Thyroid gland (tissue), 4 donors: ENCODE results near the gene PCNP. TPM values are rescaled to one million over a fixed set of nuclear protein-coding genes. Genes with fewer than 3 reads are reported as not detected.
A peak's percentile ranks its signal among the peaks of the same experiment; 100 is the strongest.
"Not testable (repeated sequence)": the region's sequence is repeated elsewhere in the genome, so short reads cannot be mapped to it uniquely, and the experiment has no call there.

Source experiments
- DNase-seq, 2 donors: peaks; one replicate each; pipeline ENCODE4 v3.0.0-alpha.2; 2019
- H3K27ac ChIP-seq, 3 donors: fragments of 200-600 bp; sonication (generic); 1 replicate in 2 of 3; 2 replicates in 1 of 3; pipeline ENCODE4 v1.5.1; 2016 to 2019; ENCODE audit warnings: mild to moderate bottlenecking in 1 of 3, moderate library complexity in 1 of 3
- H3K27me3 ChIP-seq: fragments of 200-600 bp; sonication (generic); one replicate; pipeline ENCODE4 v1.5.1; 2019
- H3K36me3 ChIP-seq, 2 donors: fragments of 200-600 bp; sonication (generic); one replicate each; pipeline ENCODE4 v1.5.1; 2016 to 2019
- H3K4me1 ChIP-seq, 2 donors: fragments of 200-600 bp; sonication (generic); one replicate each; pipeline ENCODE4 v1.5.1; 2017 to 2019
- H3K4me3 ChIP-seq, 3 donors: fragments of 200-600 bp; sonication (generic); replicated peaks in 1 of 3; 1 replicate in 2 of 3; 2 replicates in 1 of 3; pipeline ENCODE4 v1.5.1; 2016; ENCODE audit warnings: mild to moderate bottlenecking in 1 of 3
- H3K9me3 ChIP-seq: fragments of 200-600 bp; sonication (generic); one replicate; pipeline ENCODE4 v1.5.1; 2017
- POLR2A ChIP-seq, 2 donors: fragments of 450-650 bp; IDR thresholded peaks; one replicate each; pipeline ENCODE4 v1.6.1; 2017; ENCODE audit warnings: antibody characterized with exemption in 2 of 2, mild to moderate bottlenecking in 2 of 2, moderate library complexity in 1 of 2
- WGBS, 2 donors: methylation state at CpG; one replicate each; pipeline ENCODE4 v1.1.5; 2017; 5-methylcytosine and 5-hydroxymethylcytosine counted together
- intact Hi-C: fragments of 100-400 bp; cut with DNase I; formaldehyde crosslinking; loops from one replicate; pipeline ENCODE4 v1.15.1; 2023
- total RNA-seq, 4 donors: library from RNA; depleted of rRNA; stranded (reverse); fragments of >200 nt; gene quantifications; one replicate each; pipeline ENCODE4 v1.2.3, GENCODE V29; 2016
- TF ChIP-seq, protein P1 (sequence below), 6 experiments: fragments of 200-600 bp in 3 of 6; fragments of 450-650 bp in 3 of 6; sonication (generic) in 3 of 6; IDR thresholded peaks; one replicate each; pipeline ENCODE4 v1.5.1; 2016 to 2019; ENCODE audit warnings: antibody characterized with exemption in 6 of 6, mild to moderate bottlenecking in 2 of 6, inconsistent platforms in 1 of 6, moderate library complexity in 1 of 6

PCNP gene
- total RNA-seq, 4 donors from 2014 or later = 93.4 to 145 (median 123) TPM

GRCh38 chr3:101549473-101549872 is 24.5 kb upstream of the PCNP start:
- Histone ChIP-seq H3K27me3 (no peaks in the 10 kb centered on the region), H3K4me3 (no peak overlapping the region), H3K4me1 (no peaks in the 10 kb centered on the region), H3K27ac (no peak overlapping the region), H3K36me3 (no peaks in the 10 kb centered on the region), H3K9me3 (no peaks in the 10 kb centered on the region)
- no peak for TF ChIP-seq POLR2A (IDR thresholded peaks at IDR 0.05)
- no peak for DNase-seq
- 74% methylated on average over 1 of the region's 1 CpG for WGBS, 2 donors
- intact Hi-C loops = no loop called here

DNA sequence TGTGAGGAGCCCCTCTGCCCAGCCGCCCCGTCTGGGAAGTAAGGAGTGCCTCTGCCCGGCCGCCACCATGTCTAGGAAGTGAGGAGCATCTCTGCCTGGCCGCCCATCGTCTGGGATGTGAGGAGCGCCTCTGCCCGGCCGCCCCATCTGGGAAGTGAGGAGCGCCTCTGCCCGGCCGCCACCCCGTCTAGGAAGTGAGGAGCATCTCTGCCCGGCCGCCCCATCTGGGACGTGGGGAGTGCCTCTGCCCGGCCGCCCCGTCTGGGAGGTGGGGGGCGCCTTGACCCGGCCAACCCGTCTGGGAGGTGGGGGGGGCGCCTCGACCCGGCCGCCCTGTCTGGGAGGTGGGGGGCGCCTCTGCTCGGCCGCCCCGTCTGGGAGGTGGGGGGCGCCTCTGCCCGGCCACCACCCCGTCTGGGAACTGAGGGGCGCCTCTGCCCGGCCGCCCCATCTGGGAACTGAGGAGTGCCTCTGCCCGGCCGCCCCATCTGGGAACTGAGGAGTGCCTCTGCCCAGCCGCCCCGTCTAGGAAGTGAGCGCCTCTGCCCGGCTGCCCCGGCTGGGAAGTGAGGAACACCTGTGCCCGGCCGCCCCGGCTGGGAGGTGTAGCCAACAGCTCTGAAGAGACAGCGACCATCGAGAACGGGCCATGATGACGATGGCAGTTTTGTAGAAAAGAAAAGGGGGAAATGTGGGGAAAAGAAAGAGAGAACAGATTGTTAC is 22.5 kb upstream of the PCNP start:
- H3K4me3 ChIP-seq, DNase-seq, H3K9me3 ChIP-seq, H3K4me1 ChIP-seq, intact Hi-C loops, H3K27ac ChIP-seq, H3K27me3 ChIP-seq, H3K36me3 ChIP-seq: not testable (repeated sequence)
- WGBS, 2 donors = 96% methylated on average over 25 to 37 of the region's 50 CpGs

GRCh38 chr3:101553381-101553780 is 20.6 kb upstream of the PCNP start:
- H3K9me3 ChIP-seq, intact Hi-C loops, H3K4me1 ChIP-seq, H3K27me3 ChIP-seq, H3K27ac ChIP-seq, H3K4me3 ChIP-seq, H3K36me3 ChIP-seq, DNase-seq: not testable (repeated sequence)
- 84 to 86% methylated on average over 5 of the region's 5 CpGs for WGBS, 2 donors

DNA sequence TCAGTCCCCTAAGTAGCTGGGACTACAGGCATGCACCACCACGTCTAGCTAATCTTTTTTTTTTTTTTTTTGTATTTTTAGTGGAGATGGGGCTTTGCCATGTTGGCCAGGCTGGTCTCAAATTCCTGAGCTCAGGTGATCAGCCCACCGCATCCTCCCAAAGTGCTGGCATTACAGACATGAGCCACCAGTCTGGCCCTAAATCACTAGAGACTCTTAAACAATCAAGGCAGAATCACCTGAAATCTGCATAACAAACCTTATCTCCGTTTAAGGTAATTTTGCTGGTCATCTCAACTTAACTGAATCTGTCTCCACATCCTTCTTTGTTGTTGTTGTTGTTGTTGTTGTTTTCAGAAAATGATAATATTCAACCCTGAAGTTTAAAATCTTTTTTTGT is 17.9 kb upstream of the PCNP start:
- 45 to 49% methylated on average over 3 of the region's 3 CpGs for WGBS, 2 donors
- Histone ChIP-seq H3K4me1 (no peaks in the 10 kb centered on the region), H3K27ac (no peak overlapping the region), H3K4me3 (no peak overlapping the region), H3K27me3 (no peaks in the 10 kb centered on the region), H3K36me3 (no peaks in the 10 kb centered on the region), H3K9me3 (no peaks in the 10 kb centered on the region)
- DNase-seq = no peak
- TF ChIP-seq, protein P1, sequence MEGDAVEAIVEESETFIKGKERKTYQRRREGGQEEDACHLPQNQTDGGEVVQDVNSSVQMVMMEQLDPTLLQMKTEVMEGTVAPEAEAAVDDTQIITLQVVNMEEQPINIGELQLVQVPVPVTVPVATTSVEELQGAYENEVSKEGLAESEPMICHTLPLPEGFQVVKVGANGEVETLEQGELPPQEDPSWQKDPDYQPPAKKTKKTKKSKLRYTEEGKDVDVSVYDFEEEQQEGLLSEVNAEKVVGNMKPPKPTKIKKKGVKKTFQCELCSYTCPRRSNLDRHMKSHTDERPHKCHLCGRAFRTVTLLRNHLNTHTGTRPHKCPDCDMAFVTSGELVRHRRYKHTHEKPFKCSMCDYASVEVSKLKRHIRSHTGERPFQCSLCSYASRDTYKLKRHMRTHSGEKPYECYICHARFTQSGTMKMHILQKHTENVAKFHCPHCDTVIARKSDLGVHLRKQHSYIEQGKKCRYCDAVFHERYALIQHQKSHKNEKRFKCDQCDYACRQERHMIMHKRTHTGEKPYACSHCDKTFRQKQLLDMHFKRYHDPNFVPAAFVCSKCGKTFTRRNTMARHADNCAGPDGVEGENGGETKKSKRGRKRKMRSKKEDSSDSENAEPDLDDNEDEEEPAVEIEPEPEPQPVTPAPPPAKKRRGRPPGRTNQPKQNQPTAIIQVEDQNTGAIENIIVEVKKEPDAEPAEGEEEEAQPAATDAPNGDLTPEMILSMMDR (IDR thresholded peaks at IDR 0.05) = no peak
- TF ChIP-seq POLR2A (IDR thresholded peaks at IDR 0.05) = no peak
- intact Hi-C loops = no loop called here

- H3K9me3 ChIP-seq = no peaks in the 10 kb centered on the region
- TF ChIP-seq, protein P1 (IDR thresholded peaks at IDR 0.05) = no peak
- TF ChIP-seq POLR2A (IDR thresholded peaks at IDR 0.05) = peak in 1 of 2 donors; percentile 78
- peaks cover 13 to 14% of the 10 kb centered on the region in 2 donors for H3K36me3 ChIP-seq
- intact Hi-C loops = no loop called here
- peaks cover 13 to 14% of the 10 kb centered on the region in 2 donors for H3K4me1 ChIP-seq
- H3K27ac ChIP-seq = peak within 1 kb of the TSS; percentile 60 to 82 (median 77)
- H3K4me3 ChIP-seq = peak within 1 kb of the TSS; percentile 58 to 97 (median 61)
- peak; percentile 86 to 89 for DNase-seq
- H3K27me3 ChIP-seq = no peaks in the 10 kb centered on the region
- WGBS, 2 donors = 0 to 1% methylated on average over 25 to 26 of the region's 35 CpGs
These were observed 12.2 kb upstream of the PCNP start, which contains the start of gene TRMT10C for GRCh38 chr3:101561630-101562328. Gene TRMT10C, plus strand, starts transcription at chr3:101561868. Its CDS starts 2,914 bp downstream, at chr3:101564782.

DNA sequence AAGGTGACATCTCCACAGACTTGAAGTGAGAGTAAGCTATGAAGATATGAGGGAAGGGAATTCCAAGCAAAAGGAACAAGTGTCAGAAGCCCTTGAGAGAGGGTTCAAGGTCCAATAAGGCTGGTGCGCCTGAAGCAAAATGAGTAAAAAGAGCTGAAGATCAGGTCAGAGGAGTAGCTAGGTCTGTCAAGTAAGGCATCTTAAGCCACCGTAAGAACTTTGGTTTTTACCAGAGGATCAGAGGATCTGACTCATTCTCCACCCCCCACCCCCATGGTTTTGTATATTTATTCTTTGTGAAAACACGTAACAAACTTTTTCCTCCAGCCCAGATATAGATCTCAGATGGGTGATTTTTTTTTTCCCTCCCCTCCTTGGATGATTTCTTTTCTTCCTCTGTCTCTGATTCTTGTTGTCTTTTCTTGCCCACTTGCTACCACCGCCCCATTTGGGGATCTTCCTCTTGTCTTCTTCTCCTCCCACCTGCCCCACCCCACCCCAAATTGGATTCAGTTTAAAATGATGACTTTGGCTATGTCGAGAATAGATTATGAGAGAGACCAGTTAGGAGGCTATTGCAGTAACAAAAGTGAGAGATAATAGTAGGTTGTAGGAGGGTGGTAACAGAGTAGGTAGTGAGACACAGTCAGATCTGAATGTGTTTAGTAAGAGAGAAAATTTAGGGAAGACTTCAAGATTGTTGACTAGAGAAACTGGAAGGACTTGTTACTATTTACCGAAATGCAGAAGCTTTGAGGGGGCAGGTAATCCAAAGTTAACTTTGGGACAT is 6.3 kb upstream of the PCNP start:
- Histone ChIP-seq H3K4me1 (peaks cover 8 to 10% of the 10 kb centered on the region in 2 donors), H3K27ac (no peak overlapping the region), H3K9me3 (no peaks in the 10 kb centered on the region), H3K4me3 (no peak overlapping the region), H3K36me3 (peaks cover 14% of the 10 kb centered on the region in 2 donors), H3K27me3 (no peaks in the 10 kb centered on the region)
- TF ChIP-seq POLR2A (IDR thresholded peaks at IDR 0.05) = no peak
- TF ChIP-seq, protein P1 (IDR thresholded peaks at IDR 0.05) = no peak
- intact Hi-C loops = no loop called here
- 89 to 91% methylated on average over 6 of the region's 6 CpGs for WGBS, 2 donors
- DNase-seq = no peak
